GM23248 (cell line): Measurements from ENCODE around the gene ZNF502.

Experiments used
- EZH2 ChIP-seq: fragments of 200-600 bp; sonication (generic); IDR thresholded peaks from 2 replicates; pipeline ENCODE4 v1.6.1; 2018; ENCODE audit warnings: antibody characterized with exemption, mild to moderate bottlenecking; ENCODE audit not compliant: insufficient read depth, poor library complexity, severe bottlenecking
- EZH2phosphoT487 ChIP-seq: fragments of 200-600 bp; sonication (generic); IDR thresholded peaks from 2 replicates; pipeline ENCODE4 v1.6.1; 2018; ENCODE audit warnings: antibody characterized with exemption, moderate library complexity, mild to moderate bottlenecking, low read depth; ENCODE audit not compliant: insufficient read depth

DNA sequence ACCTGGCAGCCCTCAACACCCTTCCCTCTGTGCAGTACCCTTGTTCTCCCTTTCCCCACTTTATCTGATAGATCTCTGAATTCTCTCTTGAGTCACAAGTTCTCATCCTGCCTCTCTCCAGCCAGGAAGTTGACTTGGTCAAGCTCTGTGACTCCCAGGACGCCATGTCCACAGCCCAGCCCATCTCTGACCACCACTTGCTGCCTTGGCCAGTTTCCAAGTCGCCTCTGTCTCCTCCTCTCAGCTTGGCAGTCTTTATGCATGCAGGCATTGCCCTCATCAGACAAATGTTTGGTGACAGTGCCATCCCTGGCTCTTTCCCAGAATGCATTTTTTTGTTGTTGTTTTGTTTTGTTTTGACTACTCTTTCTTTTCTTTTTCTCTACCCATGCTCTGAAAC is 38.2 kb upstream of the ZNF502 start:
- TF ChIP-seq EZH2 (no peak), EZH2phosphoT487 (no peak)
